WTC11 (cell line): ENCODE measurements around the gene PPP1R2.

Experiments
- CTCF ChIP-seq: fragments of 200-600 bp; IDR thresholded peaks from 2 replicates; pipeline ENCODE4 v1.8.0; 2022; ENCODE audit warnings: antibody characterized with exemption
- GRHL2 ChIP-seq: fragments of 250-450 bp; sonication (Bioruptor Pico); IDR thresholded peaks from 2 replicates; pipeline ENCODE4 v1.8.0; 2022; ENCODE audit warnings: mild to moderate bottlenecking, moderate library complexity; ENCODE audit not compliant: insufficient replicate concordance, severe bottlenecking
- NFE2L1 ChIP-seq: sonication (generic); formaldehyde crosslinking; IDR thresholded peaks from 2 replicates; pipeline ENCODE4 v1.8.1; 2023; ENCODE audit warnings: missing genetic modification reagents
- TF ChIP-seq, protein P1 (sequence below): sonication (generic); formaldehyde crosslinking; conservative IDR thresholded peaks from 2 replicates; pipeline ENCODE4 v1.8.1; 2022; ENCODE audit warnings: mild to moderate bottlenecking, missing genetic modification reagents
- TF ChIP-seq, protein P2 (sequence below): sonication (generic); formaldehyde crosslinking; IDR thresholded peaks from 2 replicates; pipeline ENCODE4 v1.8.1; 2023; ENCODE audit warnings: mild to moderate bottlenecking, missing genetic modification reagents

- TF ChIP-seq NFE2L1 (CRISPR knock-in tag) = no peak
- TF ChIP-seq CTCF = no peak
- no peak for TF ChIP-seq GRHL2 (CRISPR knock-in tag)
- TF ChIP-seq, protein P1, sequence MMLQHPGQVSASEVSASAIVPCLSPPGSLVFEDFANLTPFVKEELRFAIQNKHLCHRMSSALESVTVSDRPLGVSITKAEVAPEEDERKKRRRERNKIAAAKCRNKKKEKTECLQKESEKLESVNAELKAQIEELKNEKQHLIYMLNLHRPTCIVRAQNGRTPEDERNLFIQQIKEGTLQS = no peak
- TF ChIP-seq, protein P2, sequence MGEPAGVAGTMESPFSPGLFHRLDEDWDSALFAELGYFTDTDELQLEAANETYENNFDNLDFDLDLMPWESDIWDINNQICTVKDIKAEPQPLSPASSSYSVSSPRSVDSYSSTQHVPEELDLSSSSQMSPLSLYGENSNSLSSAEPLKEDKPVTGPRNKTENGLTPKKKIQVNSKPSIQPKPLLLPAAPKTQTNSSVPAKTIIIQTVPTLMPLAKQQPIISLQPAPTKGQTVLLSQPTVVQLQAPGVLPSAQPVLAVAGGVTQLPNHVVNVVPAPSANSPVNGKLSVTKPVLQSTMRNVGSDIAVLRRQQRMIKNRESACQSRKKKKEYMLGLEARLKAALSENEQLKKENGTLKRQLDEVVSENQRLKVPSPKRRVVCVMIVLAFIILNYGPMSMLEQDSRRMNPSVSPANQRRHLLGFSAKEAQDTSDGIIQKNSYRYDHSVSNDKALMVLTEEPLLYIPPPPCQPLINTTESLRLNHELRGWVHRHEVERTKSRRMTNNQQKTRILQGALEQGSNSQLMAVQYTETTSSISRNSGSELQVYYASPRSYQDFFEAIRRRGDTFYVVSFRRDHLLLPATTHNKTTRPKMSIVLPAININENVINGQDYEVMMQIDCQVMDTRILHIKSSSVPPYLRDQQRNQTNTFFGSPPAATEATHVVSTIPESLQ (CRISPR knock-in tag) = no peak
Measured at GRCh38 chr3:195544230-195544536, 1.1 kb upstream of the PPP1R2 start.
